ENCODE data around the gene COG1. TPM values are rescaled to one million over a fixed set of nuclear protein-coding genes. Genes with fewer than 3 reads are reported as not detected.

COG1 gene
- total and polyA plus RNA-seq, 9 of the 15 experiments (the other 6 are each of a cell fraction or from before 2014, with no cell fraction given) = 9.5 to 26.8 (median 12.9) TPM

- no peak for TF ChIP-seq ZNF146 (CRISPR knock-in tag; IDR thresholded peaks at IDR 0.05; ENCODE audit: unreplicated experiment)
- TF ChIP-seq NUFIP1 (IDR thresholded peaks at IDR 0.05; ENCODE audit: partially characterized antibody) = no peak
- no peak for TF ChIP-seq HDAC2 (IDR thresholded peaks at IDR 0.05)
- TF ChIP-seq RNF2 (IDR thresholded peaks at IDR 0.05) = no peak
- TF ChIP-seq ZNF77 (CRISPR knock-in tag; IDR thresholded peaks at IDR 0.05) = no peak
- no peak for TF ChIP-seq TCF15 (CRISPR knock-in tag; IDR thresholded peaks at IDR 0.05)
- no peak for TF ChIP-seq CREB1 (IDR thresholded peaks at IDR 0.05)
- TF ChIP-seq CREB1 (CRISPR knock-in tag; IDR thresholded peaks at IDR 0.05) = no peak
- TF ChIP-seq ERF (CRISPR knock-in tag; IDR thresholded peaks at IDR 0.05) = no peak
- no peak for TF ChIP-seq SRF (CRISPR knock-in tag; IDR thresholded peaks at IDR 0.05)
- TF ChIP-seq ZNF76 (CRISPR knock-in tag; IDR thresholded peaks at IDR 0.05; ENCODE audit: borderline replicate concordance) = no peak
- TF ChIP-seq ZBTB9 (CRISPR knock-in tag; IDR thresholded peaks at IDR 0.05) = no peak
- peak; percentile 29; the same call in 1 of the 2 replicates for TF ChIP-seq L3MBTL2 (IDR thresholded peaks at IDR 0.05)
- TF ChIP-seq STAG1 (CRISPR knock-in tag; IDR thresholded peaks at IDR 0.05; ENCODE audit: borderline replicate concordance) = no peak
- TF ChIP-seq DDX20 (tag; IDR thresholded peaks at IDR 0.05; ENCODE audit: low read depth) = no peak
- TF ChIP-seq ZNF764 (CRISPR knock-in tag; IDR thresholded peaks at IDR 0.05; ENCODE audit: low read depth) = no peak
- TF ChIP-seq ZNF197 (CRISPR knock-in tag; IDR thresholded peaks at IDR 0.05; ENCODE audit: low read depth) = no peak
- no peak for TF ChIP-seq LARP7 (IDR thresholded peaks at IDR 0.05)
- TF ChIP-seq ID3 (CRISPR knock-in tag; IDR thresholded peaks at IDR 0.05) = no peak
- 0 out of 2 replicates have a peak, but pooled peaks have one; percentile 35 for TF ChIP-seq ID3 (tag; IDR thresholded peaks at IDR 0.05)
- TF ChIP-seq FOXM1 (IDR thresholded peaks at IDR 0.05; ENCODE audit: low read depth) = no peak
- TF ChIP-seq FOXM1 (CRISPR knock-in tag; IDR thresholded peaks at IDR 0.05; ENCODE audit: low read depth) = 0 out of 2 replicates have a peak, but pooled peaks have one; percentile 31
- TF ChIP-seq POLR2AphosphoS5 (IDR thresholded peaks at IDR 0.05; ENCODE audit: control insufficient read depth, insufficient read depth, low read depth, low read length) = no peak
- no peak for TF ChIP-seq BRF1 (IDR thresholded peaks at IDR 0.05; ENCODE audit: borderline replicate concordance, extremely low read depth, insufficient read length)
- TF ChIP-seq GATAD2B (IDR thresholded peaks at IDR 0.05; ENCODE audit: borderline replicate concordance) = 0 out of 2 replicates have a peak, but pooled peaks have one; percentile 40
- TF ChIP-seq PHTF2 (CRISPR knock-in tag; IDR thresholded peaks at IDR 0.05) = no peak
- no peak for TF ChIP-seq MBD2 (IDR thresholded peaks at IDR 0.05; ENCODE audit: borderline replicate concordance, low read depth)
- TF ChIP-seq ELF2 (CRISPR knock-in tag; IDR thresholded peaks at IDR 0.05) = no peak
Observed at GRCh38 chr17:73232587-73233373, 39.9 kb downstream of the COG1 start (continued).

Measured in K562 (cell line).